GM19193 (cell line): ENCODE results near the gene KRR1.

ENCODE experiments used
- POLR2A ChIP-seq: IDR thresholded peaks from 4 replicates; pipeline ENCODE4 v1.6.1; 2011; ENCODE audit not compliant: insufficient read depth, insufficient read length; ENCODE audit errors: extremely low read depth

KRR1 gene

GRCh38 chr12:75511116-75512048, at the start of gene KRR1:
TSS of gene KRR1 (minus strand) at chr12:75511609. CDS start at chr12:75511597, 12 bp downstream.
- TF ChIP-seq POLR2A: peak; percentile 87

GRCh38 chr12:75560167-75560566, 48.8 kb upstream of the KRR1 start:
- TF ChIP-seq POLR2A: no peak

GRCh38 chr12:75558287-75558686, 46.9 kb upstream of the KRR1 start:
- TF ChIP-seq POLR2A: no peak

GRCh38 chr12:75556311-75556899, 45.0 kb upstream of the KRR1 start:
- no peak for TF ChIP-seq POLR2A

- no peak for TF ChIP-seq POLR2A
Observed at GRCh38 chr12:75554556-75554880, 43.1 kb upstream of the KRR1 start.

GRCh38 chr12:75553836-75554555, 42.6 kb upstream of the KRR1 start:
- TF ChIP-seq POLR2A: no peak

- TF ChIP-seq POLR2A: no peak
Observed at GRCh38 chr12:75553398-75553797, 42.0 kb upstream of the KRR1 start.

GRCh38 chr12:75551477-75551876, 40.1 kb upstream of the KRR1 start:
- no peak for TF ChIP-seq POLR2A

GRCh38 chr12:75550401-75551240, 39.2 kb upstream of the KRR1 start:
- no peak for TF ChIP-seq POLR2A

GRCh38 chr12:75549989-75550388, 38.6 kb upstream of the KRR1 start:
- no peak for TF ChIP-seq POLR2A

GRCh38 chr12:75548879-75549278, 37.5 kb upstream of the KRR1 start:
- TF ChIP-seq POLR2A: no peak

GRCh38 chr12:75545636-75546035, 34.2 kb upstream of the KRR1 start:
- TF ChIP-seq POLR2A: no peak

GRCh38 chr12:75543529-75543928, 32.1 kb upstream of the KRR1 start:
- TF ChIP-seq POLR2A: no peak

GRCh38 chr12:75542942-75543341, 31.5 kb upstream of the KRR1 start:
- no peak for TF ChIP-seq POLR2A

GRCh38 chr12:75539889-75540288, 28.5 kb upstream of the KRR1 start:
- no peak for TF ChIP-seq POLR2A
